ENCODE results near the gene TNFRSF6B. TPM values are rescaled to one million over a fixed set of nuclear protein-coding genes. Genes with fewer than 3 reads are reported as not detected.

Gene TNFRSF6B
- total and polyA plus RNA-seq, 8 donors = 0.31 to 31.0 (median 2.1) TPM

DNA sequence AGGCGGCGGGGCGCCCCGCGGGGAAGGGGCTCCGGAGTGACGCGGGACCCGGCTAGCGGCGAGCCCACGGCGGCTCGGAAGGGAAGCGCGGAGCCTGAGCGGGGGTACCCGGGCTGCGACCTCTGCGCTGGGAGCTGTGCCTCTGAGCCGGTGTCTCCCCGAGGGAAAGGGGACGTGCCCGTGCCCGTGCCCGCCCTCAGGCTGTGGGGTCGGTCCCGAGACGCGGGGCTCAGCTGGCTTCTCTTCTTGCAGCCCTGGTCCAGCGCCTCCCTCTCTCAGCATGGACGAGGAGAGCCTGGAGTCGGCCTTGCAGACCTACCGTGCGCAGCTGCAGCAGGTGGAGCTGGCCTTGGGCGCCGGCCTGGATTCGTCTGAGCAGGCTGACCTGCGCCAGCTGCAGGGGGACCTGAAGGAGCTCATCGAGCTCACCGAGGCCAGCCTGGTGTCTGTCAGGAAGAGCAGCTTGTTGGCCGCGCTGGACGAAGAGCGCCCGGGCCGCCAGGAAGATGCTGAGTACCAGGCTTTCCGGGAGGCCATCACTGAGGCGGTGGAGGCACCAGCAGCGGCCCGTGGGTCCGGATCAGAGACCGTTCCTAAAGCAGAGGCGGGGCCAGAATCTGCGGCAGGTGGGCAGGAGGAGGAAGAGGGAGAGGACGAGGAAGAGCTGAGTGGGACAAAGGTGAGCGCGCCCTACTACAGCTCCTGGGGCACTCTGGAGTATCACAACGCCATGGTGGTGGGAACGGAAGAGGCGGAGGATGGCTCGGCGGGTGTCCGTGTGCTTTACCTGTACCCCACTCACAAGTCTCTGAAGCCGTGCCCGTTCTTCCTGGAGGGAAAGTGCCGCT lies 12.1 kb downstream of the TNFRSF6B start:
- TF ChIP-seq, protein P1, sequence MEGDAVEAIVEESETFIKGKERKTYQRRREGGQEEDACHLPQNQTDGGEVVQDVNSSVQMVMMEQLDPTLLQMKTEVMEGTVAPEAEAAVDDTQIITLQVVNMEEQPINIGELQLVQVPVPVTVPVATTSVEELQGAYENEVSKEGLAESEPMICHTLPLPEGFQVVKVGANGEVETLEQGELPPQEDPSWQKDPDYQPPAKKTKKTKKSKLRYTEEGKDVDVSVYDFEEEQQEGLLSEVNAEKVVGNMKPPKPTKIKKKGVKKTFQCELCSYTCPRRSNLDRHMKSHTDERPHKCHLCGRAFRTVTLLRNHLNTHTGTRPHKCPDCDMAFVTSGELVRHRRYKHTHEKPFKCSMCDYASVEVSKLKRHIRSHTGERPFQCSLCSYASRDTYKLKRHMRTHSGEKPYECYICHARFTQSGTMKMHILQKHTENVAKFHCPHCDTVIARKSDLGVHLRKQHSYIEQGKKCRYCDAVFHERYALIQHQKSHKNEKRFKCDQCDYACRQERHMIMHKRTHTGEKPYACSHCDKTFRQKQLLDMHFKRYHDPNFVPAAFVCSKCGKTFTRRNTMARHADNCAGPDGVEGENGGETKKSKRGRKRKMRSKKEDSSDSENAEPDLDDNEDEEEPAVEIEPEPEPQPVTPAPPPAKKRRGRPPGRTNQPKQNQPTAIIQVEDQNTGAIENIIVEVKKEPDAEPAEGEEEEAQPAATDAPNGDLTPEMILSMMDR (IDR thresholded peaks at IDR 0.05) = no peak
- intact Hi-C loops (cut with DNase I) = no loop called here
- Histone ChIP-seq H3K27me3 (no peaks in the 10 kb centered on the region), H3K4me1 (peaks cover 0 to 16% (median 6%) of the 10 kb centered on the region in 3 donors), H3K4me3 (peak overlapping the region; percentile 62 to 97 (median 77)), H3K9me3 (no peaks in the 10 kb centered on the region), H3K36me3 (peaks cover 4 to 9% (median 5%) of the 10 kb centered on the region in 3 donors), H3K27ac (peak overlapping the region in 3 of 4 donors; percentile 71 to 73 (median 72))
- DNase-seq = peak in 5 of 6 donors; percentile 9 to 83 (median 33)
- no peak for FAIRE-seq
- peak in 1 of 4 donors; percentile 1 for ATAC-seq
- WGBS, 2 donors = 18 to 20% methylated on average over 57 to 67 of the region's 67 CpGs

DNA sequence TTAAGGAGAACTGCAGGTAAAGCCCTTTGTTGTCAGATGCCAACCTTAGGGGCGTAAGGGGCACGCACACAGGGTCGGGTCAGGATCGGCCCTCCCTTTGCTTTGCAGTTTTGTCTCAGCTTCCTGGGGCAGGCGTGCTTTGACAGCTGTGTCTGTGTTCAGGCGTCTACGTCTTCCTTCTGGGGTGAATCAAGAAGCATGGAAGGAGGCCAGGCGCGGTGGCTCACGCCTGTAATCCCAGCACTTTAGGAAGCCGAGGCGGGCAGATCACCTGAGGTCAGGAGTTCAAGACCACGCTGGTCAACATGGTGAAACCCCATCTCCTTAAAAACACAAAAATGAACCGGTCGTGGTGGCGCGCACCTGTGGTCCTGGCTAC lies 12.7 kb downstream of the TNFRSF6B start:
- FAIRE-seq (no peak), DNase-seq (peak in 1 of 6 donors; percentile 18), ATAC-seq (no peak)
- intact Hi-C loops (cut with DNase I) = no loop called here
- Histone ChIP-seq H3K4me3 (peak overlapping the region in 1 of 4 donors; percentile 97), H3K27me3 (no peaks in the 10 kb centered on the region), H3K4me1 (peaks cover 0 to 16% (median 6%) of the 10 kb centered on the region in 3 donors), H3K36me3 (peaks cover 4 to 9% (median 5%) of the 10 kb centered on the region in 3 donors), H3K9me3 (no peaks in the 10 kb centered on the region), H3K27ac (no peak overlapping the region)
- TF ChIP-seq, protein P1 (IDR thresholded peaks at IDR 0.05) = no peak
- 84 to 92% methylated on average over 17 of the region's 17 CpGs for WGBS, 2 donors

DNA sequence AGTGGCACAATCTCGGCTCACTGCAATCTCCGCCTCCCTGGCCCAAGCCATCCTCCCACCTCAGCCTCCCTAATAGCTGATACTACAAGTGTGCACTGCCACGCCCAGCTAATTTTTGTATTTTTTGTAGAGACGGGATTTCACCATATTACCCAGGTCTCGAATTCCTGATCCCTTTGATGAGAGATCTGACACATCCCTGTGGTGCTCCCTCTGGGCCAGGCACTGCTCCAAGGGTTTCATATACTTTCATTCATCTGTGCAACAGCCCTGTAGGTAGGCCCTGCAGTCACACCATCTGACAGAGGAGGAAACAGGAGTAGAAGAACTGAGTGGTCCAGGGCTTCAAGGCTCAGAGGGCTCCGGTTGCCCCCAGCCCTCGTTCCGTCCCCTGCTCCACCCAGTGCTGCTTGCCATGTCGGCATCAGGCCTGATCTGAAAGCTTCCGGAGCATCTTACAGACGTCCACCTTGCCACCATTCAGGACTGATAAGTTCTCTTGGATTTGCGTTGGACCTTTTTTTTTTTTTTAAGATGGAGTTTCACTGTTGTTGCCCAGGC lies 14.7 kb downstream of the TNFRSF6B start:
- FAIRE-seq (no peak), ATAC-seq (no peak), DNase-seq (no peak)
- WGBS, 2 donors = 81% methylated on average over 12 of the region's 12 CpGs
- Histone ChIP-seq H3K27ac (no peak overlapping the region), H3K36me3 (peaks cover 2 to 5% (median 4%) of the 10 kb centered on the region in 3 donors), H3K4me3 (no peak overlapping the region), H3K9me3 (no peaks in the 10 kb centered on the region), H3K27me3 (no peaks in the 10 kb centered on the region), H3K4me1 (peaks cover 0 to 15% (median 6%) of the 10 kb centered on the region in 3 donors)
- TF ChIP-seq, protein P1 (IDR thresholded peaks at IDR 0.05) = no peak
- intact Hi-C loops (cut with DNase I) = no loop called here

DNA sequence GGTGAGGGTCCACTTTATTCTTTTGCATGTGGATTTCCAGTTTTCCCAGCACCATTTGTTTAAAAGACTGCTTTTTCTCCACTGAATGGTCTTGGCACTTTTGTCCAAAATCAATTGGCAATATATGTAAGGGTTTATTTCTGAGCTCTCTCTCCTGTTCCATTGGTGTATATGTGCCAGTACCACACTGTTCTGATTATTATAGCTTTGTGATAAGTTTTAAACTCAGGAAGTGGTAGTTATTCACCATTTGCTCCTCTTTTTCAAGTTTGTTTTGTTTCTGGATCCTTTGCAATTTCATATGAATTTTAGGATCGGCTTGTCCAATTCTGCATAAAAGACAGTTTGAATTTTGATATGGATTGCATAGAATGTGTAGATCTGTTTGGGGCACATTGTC lies 15.7 kb downstream of the TNFRSF6B start:
- intact Hi-C loops (cut with DNase I) = no loop called here
- no peak for FAIRE-seq
- ATAC-seq = no peak
- H3K27ac ChIP-seq = no peak overlapping the region
- TF ChIP-seq, protein P1 (IDR thresholded peaks at IDR 0.05) = no peak
- no peak overlapping the region for H3K4me3 ChIP-seq
- no peaks in the 10 kb centered on the region for H3K27me3 ChIP-seq
- whole genome bisulfite sequencing, 2 donors = 93 to 98% methylated on average over 1 of the region's 1 CpG
- peaks cover 0 to 10% (median 0%) of the 10 kb centered on the region in 3 donors for H3K4me1 ChIP-seq
- DNase-seq = no peak
- peaks cover 2 to 5% (median 4%) of the 10 kb centered on the region in 3 donors for H3K36me3 ChIP-seq
- no peaks in the 10 kb centered on the region for H3K9me3 ChIP-seq

All from pancreas (tissue), 10 donors.